Aorta (tissue), 5 donors: ENCODE measurements around the gene TLCD3B. TPM values are rescaled to one million over a fixed set of nuclear protein-coding genes. Genes with fewer than 3 reads are reported as not detected.

ENCODE experiments used
- ATAC-seq: fragments of 200-7000 bp; cut with Tn5 transposase; one replicate; pipeline ENCODE4 v1.9.1; 2022; ENCODE audit warnings: moderate library complexity; ENCODE audit not compliant: low FRiP score
- DNase-seq, 2 donors: peaks; one replicate each; pipeline ENCODE4 v3.0.0-alpha.2; 2020
- H3K27ac ChIP-seq, 2 donors: one replicate each; pipeline ENCODE4 v1.5.1; 2013; ENCODE audit warnings: low read length in 2 of 2, mild to moderate bottlenecking in 2 of 2, moderate library complexity in 2 of 2, control low read depth in 1 of 2, inconsistent platforms in 1 of 2, low read depth in 1 of 2
- H3K27me3 ChIP-seq, 2 donors: one replicate each; pipeline ENCODE4 v1.6.1; 2013; ENCODE audit warnings: control low read depth in 1 of 2, low read length in 1 of 2, mild to moderate bottlenecking in 1 of 2, moderate library complexity in 1 of 2; ENCODE audit not compliant: insufficient read depth in 2 of 2, control insufficient read depth in 1 of 2
- H3K36me3 ChIP-seq, 2 donors: one replicate each; pipeline ENCODE4 v1.6.1; 2013; ENCODE audit warnings: control low read depth in 1 of 2, low read length in 1 of 2, mild to moderate bottlenecking in 1 of 2; ENCODE audit not compliant: insufficient read depth in 2 of 2, control insufficient read depth in 1 of 2
- H3K4me1 ChIP-seq, 2 donors: one replicate each; pipeline ENCODE4 v1.6.1; 2013; ENCODE audit warnings: low read length in 2 of 2, control low read depth in 1 of 2, mild to moderate bottlenecking in 1 of 2, moderate library complexity in 1 of 2; ENCODE audit not compliant: insufficient read depth in 2 of 2, control insufficient read depth in 1 of 2
- H3K4me3 ChIP-seq, 2 donors: one replicate each; pipeline ENCODE4 v1.5.1; 2013; ENCODE audit warnings: low read length in 2 of 2, control low read depth in 1 of 2, mild to moderate bottlenecking in 1 of 2
- H3K9me3 ChIP-seq: one replicate; pipeline ENCODE4 v1.6.1; 2013; ENCODE audit warnings: mild to moderate bottlenecking, low read length; ENCODE audit not compliant: control insufficient read depth
- WGBS, 2 donors: extraction: QIAGEN DNeasy Blood & Tissue Kit; methylation state at CpG; one replicate each; pipeline ENCODE4 v1.1.7; 2013; 5-methylcytosine and 5-hydroxymethylcytosine counted together
- intact Hi-C, 2 donors: fragments of 100-400 bp; cut with DNase I; formaldehyde crosslinking; loops; one replicate each; pipeline versions ENCODE4 v1.14.2 to v1.15.0; 2022
- polyA plus RNA-seq, 2 donors: library from polyadenylated mRNA; stranded (reverse); fragments of 200-250 nt; gene quantifications; one replicate each; pipeline ENCODE4 v1.2.3, GENCODE V29; 2013
- total RNA-seq, 2 donors: library from RNA; stranded (reverse); fragmentation: NEBNext Ultra II Directional; extraction: Animal tissue kit (Norgen Biotek cat#: 25700); gene quantifications; one replicate each; pipeline ENCODE4 v1.2.1, GENCODE V29; 2021
- donor health status: healthy with polysubstance abuse.
- donor health status: Bipolar disorder and iron deficiency.
- donor health status: DM: no; HTN: no; CAD: no.
- donor health status: DM: no; HTN: no; CAD: no.
- donor health status: DM: yes; HTN: yes; CAD: no.

TLCD3B gene
- total and polyA plus RNA-seq, 4 donors = not detected

- intact Hi-C loops = no loop called here
- no peak overlapping the region for H3K27ac ChIP-seq
- H3K36me3 ChIP-seq = no peaks in the 10 kb centered on the region
- DNase-seq = no peak
- 21 to 27% methylated on average over 12 of the region's 12 CpGs for WGBS, 2 donors
- H3K27me3 ChIP-seq = no peaks in the 10 kb centered on the region
- H3K4me3 ChIP-seq = no peak overlapping the region
- peak; percentile 53 for ATAC-seq
- H3K9me3 ChIP-seq = no peaks in the 10 kb centered on the region
- H3K4me1 ChIP-seq = no peaks in the 10 kb centered on the region
Observed at GRCh38 chr16:30032083-30032819, 1.2 kb upstream of the TLCD3B start.

- ATAC-seq = no peak
- Histone ChIP-seq H3K9me3 (no peaks in the 10 kb centered on the region), H3K4me1 (no peaks in the 10 kb centered on the region), H3K27ac (no peak overlapping the region), H3K36me3 (no peaks in the 10 kb centered on the region), H3K4me3 (no peak overlapping the region), H3K27me3 (no peaks in the 10 kb centered on the region)
- no peak for DNase-seq
- intact Hi-C loops = no loop called here
- 17 to 18% methylated on average over 11 of the region's 11 CpGs for WGBS, 2 donors
Observed at GRCh38 chr16:30031477-30031918, 427 bp upstream of the TLCD3B start.

GRCh38 chr16:30030011-30030685 is 923 bp downstream of the TLCD3B start:
- no peaks in the 10 kb centered on the region for H3K27me3 ChIP-seq
- no peaks in the 10 kb centered on the region for H3K4me1 ChIP-seq
- H3K9me3 ChIP-seq = no peaks in the 10 kb centered on the region
- WGBS, 2 donors = 20 to 22% methylated on average over 23 of the region's 23 CpGs
- no peak overlapping the region for H3K4me3 ChIP-seq
- intact Hi-C loops = no loop called here
- H3K27ac ChIP-seq = no peak overlapping the region
- DNase-seq = no peak
- H3K36me3 ChIP-seq = no peaks in the 10 kb centered on the region
- no peak for ATAC-seq

GRCh38 chr16:30028438-30029076 is 2.5 kb downstream of the TLCD3B start:
- H3K27me3 ChIP-seq = no peaks in the 10 kb centered on the region
- no peak for DNase-seq
- no peak for ATAC-seq
- H3K4me1 ChIP-seq = no peaks in the 10 kb centered on the region
- no peak overlapping the region for H3K4me3 ChIP-seq
- H3K27ac ChIP-seq = no peak overlapping the region
- no peaks in the 10 kb centered on the region for H3K36me3 ChIP-seq
- 9 to 13% methylated on average over 18 of the region's 18 CpGs for WGBS, 2 donors
- H3K9me3 ChIP-seq = no peaks in the 10 kb centered on the region
- intact Hi-C loops = loop anchor here in 1 of 2 donors (10.0 kb wide), 1 partner anchor 334 kb away; no protein-coding TSS in a partner anchor

GRCh38 chr16:30027588-30028437 is 3.3 kb downstream of the TLCD3B start:
- Histone ChIP-seq H3K27ac (no peak overlapping the region), H3K4me3 (no peak overlapping the region), H3K4me1 (no peaks in the 10 kb centered on the region), H3K9me3 (no peaks in the 10 kb centered on the region), H3K27me3 (no peaks in the 10 kb centered on the region), H3K36me3 (no peaks in the 10 kb centered on the region)
- ATAC-seq (no peak), DNase-seq (no peak)
- intact Hi-C loops = loop anchor here in 1 of 2 donors (10.0 kb wide), 1 partner anchor 333 kb away; no protein-coding TSS in a partner anchor
- 38 to 40% methylated on average over 11 to 13 of the region's 13 CpGs for WGBS, 2 donors

- DNase-seq (no peak), ATAC-seq (no peak)
- WGBS, 2 donors = 85 to 88% methylated on average over 18 of the region's 18 CpGs
- H3K27ac ChIP-seq = no peak overlapping the region
- no peaks in the 10 kb centered on the region for H3K9me3 ChIP-seq
- no peaks in the 10 kb centered on the region for H3K36me3 ChIP-seq
- H3K4me1 ChIP-seq = no peaks in the 10 kb centered on the region
- intact Hi-C loops = loop anchor here in 1 of 2 donors (10.0 kb wide), 1 partner anchor 332 kb away; no protein-coding TSS in a partner anchor
- no peaks in the 10 kb centered on the region for H3K27me3 ChIP-seq
- no peak overlapping the region for H3K4me3 ChIP-seq
Observed at GRCh38 chr16:30026449-30026848, 4.6 kb downstream of the TLCD3B start.

GRCh38 chr16:30025574-30025973 is 5.5 kb downstream of the TLCD3B start:
- Histone ChIP-seq H3K36me3 (no peaks in the 10 kb centered on the region), H3K27me3 (no peaks in the 10 kb centered on the region), H3K4me1 (no peaks in the 10 kb centered on the region), H3K27ac (no peak overlapping the region), H3K9me3 (no peaks in the 10 kb centered on the region), H3K4me3 (no peak overlapping the region)
- ATAC-seq (no peak), DNase-seq (no peak)
- WGBS, 2 donors = 71 to 75% methylated on average over 7 of the region's 7 CpGs
- intact Hi-C loops = loop anchor here in 1 of 2 donors (10.0 kb wide), 1 partner anchor 331 kb away; no protein-coding TSS in a partner anchor

- H3K27me3 ChIP-seq = no peaks in the 10 kb centered on the region
- 74 to 76% methylated on average over 20 of the region's 20 CpGs for WGBS, 2 donors
- H3K9me3 ChIP-seq = no peaks in the 10 kb centered on the region
- H3K36me3 ChIP-seq = no peaks in the 10 kb centered on the region
- no peaks in the 10 kb centered on the region for H3K4me1 ChIP-seq
- intact Hi-C loops = loop anchor here in 1 of 2 donors (10.0 kb wide), 1 partner anchor 330 kb away; no protein-coding TSS in a partner anchor
- no peak overlapping the region for H3K4me3 ChIP-seq
- DNase-seq (no peak), ATAC-seq (no peak)
- no peak overlapping the region for H3K27ac ChIP-seq
Observed at GRCh38 chr16:30025156-30025555, 5.9 kb downstream of the TLCD3B start.
